ENCODE data around the gene RUNX1. TPM values are rescaled to one million over a fixed set of nuclear protein-coding genes. Genes with fewer than 3 reads are reported as not detected.

The RUNX1 gene
- total RNA-seq, 1 donor from 2014 or later: 92.1 TPM

- ChIA-PET POLR2A (interaction anchor here (1.2 kb wide), 1 partner anchor 145 kb away, joined by 3 read pairs; no protein-coding TSS in a partner anchor), CTCF (interaction anchor here (1.2 kb wide), 1 partner anchor 367 kb away, joined by 3 read pairs; no protein-coding TSS in a partner anchor)
- H3K27ac Mint-ChIP-seq: no peak overlapping the region
- no peaks in the 10 kb centered on the region for H3K9me3 Mint-ChIP-seq
- H3K4me3 Mint-ChIP-seq: no peak overlapping the region
- intact Hi-C loops (cut with micrococcal nuclease): no loop called here
- H3K27me3 Mint-ChIP-seq: no peaks in the 10 kb centered on the region
- peaks cover 53% of the 10 kb centered on the region for H3K36me3 Mint-ChIP-seq (ENCODE audit: low read depth)
- no peak for DNase-seq
- H3K4me1 Mint-ChIP-seq: peaks cover 57% of the 10 kb centered on the region
- TF ChIP-seq, protein P1, sequence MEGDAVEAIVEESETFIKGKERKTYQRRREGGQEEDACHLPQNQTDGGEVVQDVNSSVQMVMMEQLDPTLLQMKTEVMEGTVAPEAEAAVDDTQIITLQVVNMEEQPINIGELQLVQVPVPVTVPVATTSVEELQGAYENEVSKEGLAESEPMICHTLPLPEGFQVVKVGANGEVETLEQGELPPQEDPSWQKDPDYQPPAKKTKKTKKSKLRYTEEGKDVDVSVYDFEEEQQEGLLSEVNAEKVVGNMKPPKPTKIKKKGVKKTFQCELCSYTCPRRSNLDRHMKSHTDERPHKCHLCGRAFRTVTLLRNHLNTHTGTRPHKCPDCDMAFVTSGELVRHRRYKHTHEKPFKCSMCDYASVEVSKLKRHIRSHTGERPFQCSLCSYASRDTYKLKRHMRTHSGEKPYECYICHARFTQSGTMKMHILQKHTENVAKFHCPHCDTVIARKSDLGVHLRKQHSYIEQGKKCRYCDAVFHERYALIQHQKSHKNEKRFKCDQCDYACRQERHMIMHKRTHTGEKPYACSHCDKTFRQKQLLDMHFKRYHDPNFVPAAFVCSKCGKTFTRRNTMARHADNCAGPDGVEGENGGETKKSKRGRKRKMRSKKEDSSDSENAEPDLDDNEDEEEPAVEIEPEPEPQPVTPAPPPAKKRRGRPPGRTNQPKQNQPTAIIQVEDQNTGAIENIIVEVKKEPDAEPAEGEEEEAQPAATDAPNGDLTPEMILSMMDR (IDR thresholded peaks at IDR 0.05): no peak
- no peak for ATAC-seq (ENCODE audit: low read depth)
Measured at GRCh38 chr21:35032474-35033263, 16.4 kb downstream of the RUNX1 start.

DNA sequence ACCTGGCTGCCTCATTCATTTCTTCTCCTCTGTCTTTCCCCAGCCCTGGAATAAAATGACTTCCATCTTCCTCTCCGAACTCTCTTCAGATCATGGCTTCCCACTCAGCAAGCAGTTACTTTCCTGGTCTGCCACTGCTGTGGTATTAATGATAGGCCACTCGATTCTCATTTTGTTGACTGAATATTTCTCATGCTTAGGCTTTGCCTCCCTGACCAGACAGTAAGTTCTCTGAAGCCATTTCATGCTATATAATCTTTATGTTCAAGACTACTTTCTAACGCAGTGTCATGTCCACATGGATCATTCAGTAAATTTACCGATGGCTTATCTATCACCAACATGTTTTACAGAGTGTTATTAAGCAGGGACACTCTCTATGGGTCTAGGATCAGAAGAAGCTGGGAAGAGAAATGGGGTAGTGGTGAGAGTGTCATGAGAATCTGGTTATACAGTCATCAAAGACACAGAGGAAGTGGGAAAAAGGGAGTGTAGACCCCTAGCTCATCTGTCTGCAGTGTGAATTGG lies 20.6 kb downstream of the RUNX1 start:
- ChIA-PET POLR2A (interaction anchor here (0.9 to 6.0 kb wide), 3 partner anchors 12 to 140 kb away, joined by 3 to 101 read pairs (median 3); partner anchors contain the start of gene RUNX1), CTCF (interaction anchor here (0.9 to 1.1 kb wide), 3 partner anchors 16 to 136 kb away, joined by 3 to 7 read pairs (median 3); no protein-coding TSS in a partner anchor)
- peaks cover 2% of the 10 kb centered on the region for H3K9me3 Mint-ChIP-seq
- intact Hi-C loops (cut with micrococcal nuclease): no loop called here
- no peak overlapping the region for H3K4me3 Mint-ChIP-seq
- DNase-seq (no peak), ATAC-seq (ENCODE audit: low read depth) (no peak)
- peak overlapping the region; percentile 98 for H3K27ac Mint-ChIP-seq
- TF ChIP-seq, protein P1 (IDR thresholded peaks at IDR 0.05): no peak
- H3K36me3 Mint-ChIP-seq (ENCODE audit: low read depth): peaks cover 25% of the 10 kb centered on the region
- H3K27me3 Mint-ChIP-seq: no peaks in the 10 kb centered on the region
- peaks cover 68% of the 10 kb centered on the region for H3K4me1 Mint-ChIP-seq

- Mint-ChIP-seq H3K27me3 (no peaks in the 10 kb centered on the region), H3K36me3 (ENCODE audit: low read depth) (peaks cover 22% of the 10 kb centered on the region), H3K9me3 (peaks cover 2% of the 10 kb centered on the region), H3K4me3 (peak overlapping the region; percentile 87), H3K27ac (peak overlapping the region; percentile 98), H3K4me1 (peaks cover 66% of the 10 kb centered on the region)
- intact Hi-C loops (cut with micrococcal nuclease): no loop called here
- POLR2A ChIA-PET: interaction anchor here (0.6 to 6.0 kb wide), 7 partner anchors 11 to 139 kb away, joined by 3 to 101 read pairs (median 9); partner anchors contain the start of gene RUNX1
- CTCF ChIA-PET: no interaction called here
- DNase-seq: no peak
- no peak for ATAC-seq (ENCODE audit: low read depth)
- TF ChIP-seq, protein P1 (IDR thresholded peaks at IDR 0.05): no peak
Measured at GRCh38 chr21:35027563-35028450, 21.3 kb downstream of the RUNX1 start.

DNA sequence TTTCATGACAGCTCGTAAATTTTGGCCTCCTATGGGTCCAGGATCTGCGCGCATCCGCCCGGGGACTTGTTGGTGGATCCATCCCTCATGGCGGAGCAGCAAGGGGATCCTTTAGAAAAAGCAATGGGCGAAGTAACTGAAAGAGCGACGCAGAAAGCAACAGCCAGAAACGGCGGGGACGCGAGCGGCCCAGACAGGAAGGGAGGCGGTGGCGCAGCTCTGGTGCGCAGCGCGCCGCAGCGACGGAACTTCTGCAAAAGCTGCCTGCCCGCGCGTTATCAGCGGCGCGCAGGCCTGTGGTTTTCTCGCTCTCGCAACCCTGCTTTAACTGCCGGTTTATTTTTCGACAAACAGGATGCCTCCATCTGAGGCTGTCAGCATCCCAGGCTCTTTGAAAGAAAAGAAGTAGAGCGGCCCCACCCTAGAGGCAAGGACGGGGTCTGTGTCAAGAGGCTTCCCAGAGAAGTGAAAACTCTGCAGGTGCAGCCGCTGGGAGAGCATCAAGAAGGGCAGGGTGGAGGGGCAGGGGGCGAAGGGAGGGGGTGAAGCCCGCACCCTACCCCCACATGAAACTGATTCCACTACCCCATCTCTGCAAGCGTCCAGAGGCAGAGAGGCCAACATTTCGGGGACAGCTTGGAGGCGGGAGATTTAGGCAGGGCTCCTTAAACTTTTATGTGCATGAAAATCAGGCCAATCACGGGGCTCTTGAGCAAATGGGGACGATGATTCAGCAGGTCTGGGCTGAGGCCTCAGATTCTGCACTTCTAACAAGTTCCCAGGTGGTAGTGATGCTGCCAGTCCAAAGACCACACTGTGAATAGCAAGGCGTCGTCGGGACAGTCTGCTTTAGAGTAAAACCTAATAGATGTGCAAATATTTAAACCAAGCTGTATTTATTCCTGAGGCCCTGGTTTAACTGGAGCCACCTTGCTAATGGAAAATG lies 22.2 kb downstream of the RUNX1 start:
- Mint-ChIP-seq H3K27me3 (no peaks in the 10 kb centered on the region), H3K4me3 (peak overlapping the region; percentile 87), H3K27ac (peak overlapping the region; percentile 98), H3K4me1 (peaks cover 65% of the 10 kb centered on the region), H3K36me3 (ENCODE audit: low read depth) (peaks cover 16% of the 10 kb centered on the region), H3K9me3 (peaks cover 2% of the 10 kb centered on the region)
- peak; percentile 90 for ATAC-seq (ENCODE audit: low read depth)
- DNase-seq: peak; percentile 73
- ChIA-PET POLR2A (interaction anchor here (0.6 to 6.0 kb wide), 16 partner anchors 12 to 222 kb away, joined by 3 to 101 read pairs (median 6); partner anchors contain the start of gene RUNX1), CTCF (interaction anchor here (0.7 to 1.6 kb wide), 8 partner anchors 11 to 282 kb away, joined by 3 to 10 read pairs (median 6); no protein-coding TSS in a partner anchor)
- intact Hi-C loops (cut with micrococcal nuclease): loop anchor here (1.0 kb wide), 3 partner anchors 18 to 139 kb away; no protein-coding TSS in a partner anchor
- TF ChIP-seq, protein P1 (IDR thresholded peaks at IDR 0.05): no peak

All from activated B cell treated with CpG ODN at 0.5 μM for 24 hours (primary cell).